ENCODE results near the gene DNAAF8.

The DNAAF8 gene

GRCh38 chr16:4724661-4725270, 9.6 kb upstream of the DNAAF8 start:
- Histone ChIP-seq H3K9me3 (replicated peaks in 1 of 11) (no peaks in the 10 kb centered on the region), H3K9ac (no peak overlapping the region), H3K27ac (no peak overlapping the region), H4K20me1 (peaks cover 0 to 19% (median 0%) of the 10 kb centered on the region in 11 experiments; a peak in 5 of 22 replicates), H3K4me3 (no peak overlapping the region), H3K4me1 (peaks cover 0 to 10% (median 0%) of the 10 kb centered on the region in 10 experiments; a peak in 5 of 20 replicates), H3K36me3 (peaks cover 30 to 80% (median 58%) of the 10 kb centered on the region in 11 experiments), H3K4me2 (no peak overlapping the region), H3K27me3 (no peaks in the 10 kb centered on the region)
- no peak for TF ChIP-seq Cebpa-rat (IDR thresholded peaks at IDR 0.05)

- Histone ChIP-seq H3K9me3 (replicated peaks in 1 of 11) (no peaks in the 10 kb centered on the region), H3K27me3 (no peaks in the 10 kb centered on the region), H4K20me1 (peaks cover 0 to 27% (median 0%) of the 10 kb centered on the region in 11 experiments; a peak in 5 of 22 replicates), H3K4me3 (no peak overlapping the region), H3K9ac (no peak overlapping the region), H3K4me2 (no peak overlapping the region), H3K27ac (no peak overlapping the region), H3K36me3 (peaks cover 35 to 88% (median 65%) of the 10 kb centered on the region in 11 experiments), H3K4me1 (peaks cover 0 to 10% (median 0%) of the 10 kb centered on the region in 10 experiments; a peak in 5 of 20 replicates)
- no peak for TF ChIP-seq Cebpa-rat (IDR thresholded peaks at IDR 0.05)
These were observed 7.7 kb upstream of the DNAAF8 start for GRCh38 chr16:4726616-4727015.

- H3K9ac ChIP-seq: peak overlapping the region in 1 of 11 experiments; percentile 9; a peak in 1 of 22 replicates
- H3K4me2 ChIP-seq: no peak overlapping the region
- H3K4me1 ChIP-seq: peaks cover 5 to 18% (median 9%) of the 10 kb centered on the region in 10 experiments; a peak in 18 of 20 replicates
- H4K20me1 ChIP-seq: peaks cover 0 to 27% (median 0%) of the 10 kb centered on the region in 11 experiments; a peak in 5 of 22 replicates
- no peaks in the 10 kb centered on the region for H3K9me3 ChIP-seq (replicated peaks in 1 of 11)
- H3K27me3 ChIP-seq: no peaks in the 10 kb centered on the region
- TF ChIP-seq Cebpa-rat (IDR thresholded peaks at IDR 0.05): no peak
- H3K27ac ChIP-seq: no peak overlapping the region
- H3K36me3 ChIP-seq: peaks cover 31 to 77% (median 52%) of the 10 kb centered on the region in 11 experiments
- no peak overlapping the region for H3K4me3 ChIP-seq
These were observed 5.7 kb upstream of the DNAAF8 start for GRCh38 chr16:4728676-4729075.

GRCh38 chr16:4729876-4730275, 4.5 kb upstream of the DNAAF8 start:
- peaks cover 6 to 18% (median 9%) of the 10 kb centered on the region in 10 experiments; a peak in 19 of 20 replicates for H3K4me1 ChIP-seq
- no peak overlapping the region for H3K4me3 ChIP-seq
- no peaks in the 10 kb centered on the region for H3K27me3 ChIP-seq
- TF ChIP-seq Cebpa-rat (IDR thresholded peaks at IDR 0.05): no peak
- H3K36me3 ChIP-seq: peaks cover 28 to 66% (median 45%) of the 10 kb centered on the region in 11 experiments
- no peak overlapping the region for H3K27ac ChIP-seq
- peaks cover 0 to 27% (median 0%) of the 10 kb centered on the region in 11 experiments; a peak in 5 of 22 replicates for H4K20me1 ChIP-seq
- no peaks in the 10 kb centered on the region for H3K9me3 ChIP-seq (replicated peaks in 1 of 11)
- no peak overlapping the region for H3K4me2 ChIP-seq
- H3K9ac ChIP-seq: no peak overlapping the region

GRCh38 chr16:4733211-4733742, 1.1 kb upstream of the DNAAF8 start:
- H3K9ac ChIP-seq: peak overlapping the region; percentile 73 to 88 (median 83)
- H3K36me3 ChIP-seq: peaks cover 7 to 37% (median 26%) of the 10 kb centered on the region in 11 experiments; a peak in 18 of 22 replicates

GRCh38 chr16:4733747-4734062, 632 bp upstream of the DNAAF8 start:
- Histone ChIP-seq H3K4me2 (peak overlapping the region; percentile 86 to 100 (median 97)), H3K9ac (peak overlapping the region; percentile 73 to 88 (median 83)), H3K36me3 (peaks cover 7 to 33% (median 22%) of the 10 kb centered on the region in 11 experiments; a peak in 18 of 22 replicates), H3K9me3 (replicated peaks in 1 of 11) (no peaks in the 10 kb centered on the region), H3K4me3 (peak overlapping the region; percentile 79 to 98 (median 88)), H3K27ac (peak overlapping the region in 10 of 11 experiments; percentile 55 to 83 (median 71); a peak in 21 of 22 replicates), H3K27me3 (no peaks in the 10 kb centered on the region), H4K20me1 (peaks cover 0 to 11% (median 0%) of the 10 kb centered on the region in 11 experiments; a peak in 3 of 22 replicates), H3K4me1 (peaks cover 11 to 32% (median 20%) of the 10 kb centered on the region in 10 experiments)
- TF ChIP-seq Cebpa-rat (IDR thresholded peaks at IDR 0.05): no peak

More at GRCh38 chr16:4733211-4733742, 1.1 kb upstream of the DNAAF8 start:
- peak overlapping the region; percentile 79 to 98 (median 88) for H3K4me3 ChIP-seq
- H4K20me1 ChIP-seq: peaks cover 0 to 11% (median 0%) of the 10 kb centered on the region in 11 experiments; a peak in 4 of 22 replicates
- TF ChIP-seq Cebpa-rat (IDR thresholded peaks at IDR 0.05): no peak
- peak overlapping the region; percentile 86 to 100 (median 97) for H3K4me2 ChIP-seq
- peak overlapping the region in 8 of 11 experiments; percentile 55 to 83 (median 74); a peak in 12 of 22 replicates for H3K27ac ChIP-seq
- peaks cover 11 to 28% (median 20%) of the 10 kb centered on the region in 10 experiments for H3K4me1 ChIP-seq
- no peaks in the 10 kb centered on the region for H3K27me3 ChIP-seq
- H3K9me3 ChIP-seq (replicated peaks in 1 of 11): no peaks in the 10 kb centered on the region

GRCh38 chr16:4734730-4735535, 596 bp downstream of the DNAAF8 start:
- peaks cover 11 to 33% (median 20%) of the 10 kb centered on the region in 10 experiments for H3K4me1 ChIP-seq
- H3K36me3 ChIP-seq: peaks cover 3 to 21% (median 11%) of the 10 kb centered on the region in 11 experiments; a peak in 17 of 22 replicates
- H4K20me1 ChIP-seq: peaks cover 0 to 7% (median 0%) of the 10 kb centered on the region in 11 experiments; a peak in 2 of 22 replicates
- H3K4me2 ChIP-seq: peak overlapping the region; percentile 85 to 100 (median 97)
- H3K27ac ChIP-seq: peak overlapping the region in 10 of 11 experiments; percentile 42 to 85 (median 72); a peak in 20 of 22 replicates
- no peaks in the 10 kb centered on the region for H3K27me3 ChIP-seq
- H3K4me3 ChIP-seq: peak overlapping the region; percentile 79 to 98 (median 88)
- peak overlapping the region; percentile 73 to 88 (median 83) for H3K9ac ChIP-seq
- H3K9me3 ChIP-seq (replicated peaks in 1 of 11): no peaks in the 10 kb centered on the region
- TF ChIP-seq Cebpa-rat (IDR thresholded peaks at IDR 0.05): no peak

- no peaks in the 10 kb centered on the region for H3K9me3 ChIP-seq (replicated peaks in 1 of 11)
- no peak overlapping the region for H3K4me3 ChIP-seq
- no peak overlapping the region for H3K9ac ChIP-seq
- no peak overlapping the region for H3K27ac ChIP-seq
- peaks cover 11 to 33% (median 20%) of the 10 kb centered on the region in 10 experiments for H3K4me1 ChIP-seq
- H3K4me2 ChIP-seq: peak overlapping the region in 1 of 11 experiments; percentile 28; a peak in 1 of 22 replicates
- H3K27me3 ChIP-seq: no peaks in the 10 kb centered on the region
- H4K20me1 ChIP-seq: no peaks in the 10 kb centered on the region; a peak in 1 of 22 replicates
- H3K36me3 ChIP-seq: peaks cover 0 to 6% (median 0%) of the 10 kb centered on the region in 11 experiments; a peak in 1 of 22 replicates
- no peak for TF ChIP-seq Cebpa-rat (IDR thresholded peaks at IDR 0.05)
These were observed 2.2 kb downstream of the DNAAF8 start for GRCh38 chr16:4736546-4736945.
